OCI-LY1 (cell line): ENCODE results near the gene RANBP1.

Experiments used
- H2AFZ ChIP-seq: fragments of 200-600 bp; sonication (generic), shearing (Covaris generic); 2 replicates; pipeline ENCODE4 v1.6.0; 2014; ENCODE audit warnings: antibody characterized with exemption, mild to moderate bottlenecking, low read length
- H3F3A ChIP-seq: fragments of 200-600 bp; sonication (generic), shearing (Covaris generic); 2 replicates; pipeline ENCODE4 v1.6.0; 2014; ENCODE audit warnings: mild to moderate bottlenecking, antibody characterized with exemption, low read length, moderate library complexity; ENCODE audit not compliant: insufficient read depth
- H3K27ac ChIP-seq: fragments of 200-600 bp; sonication (generic); 2 replicates; pipeline ENCODE4 v1.5.1; 2014; ENCODE audit warnings: low read length, mixed run types, mild to moderate bottlenecking, low read depth; ENCODE audit not compliant: poor library complexity, severe bottlenecking
- H3K27me3 ChIP-seq: fragments of 200-600 bp; sonication (generic); 2 replicates; pipeline ENCODE4 v1.6.0; 2014; ENCODE audit warnings: antibody characterized with exemption, mild to moderate bottlenecking, low read length, moderate library complexity; ENCODE audit not compliant: insufficient read depth
- H3K36me3 ChIP-seq: fragments of 200-600 bp; sonication (generic); 2 replicates; pipeline ENCODE4 v1.6.1; 2014; ENCODE audit warnings: mild to moderate bottlenecking, antibody characterized with exemption, low read length, moderate library complexity, mixed read lengths; ENCODE audit not compliant: insufficient read depth
- H3K4me1 ChIP-seq: fragments of 200-600 bp; sonication (generic); 2 replicates; pipeline ENCODE4 v1.5.1; 2014; ENCODE audit warnings: mild to moderate bottlenecking, low read length, moderate library complexity; ENCODE audit not compliant: insufficient read depth, severe bottlenecking
- H3K4me2 ChIP-seq: fragments of 200-600 bp; sonication (generic), shearing (Covaris generic); 2 replicates; pipeline ENCODE4 v1.6.1; 2014; ENCODE audit warnings: low read length
- H3K4me3 ChIP-seq: fragments of 200-600 bp; sonication (generic); 2 replicates; pipeline ENCODE4 v1.5.1; 2014; ENCODE audit warnings: low read length, low read depth, mild to moderate bottlenecking, mixed read lengths; ENCODE audit not compliant: poor library complexity, severe bottlenecking
- H3K79me2 ChIP-seq: fragments of 200-600 bp; shearing (Covaris generic); 2 replicates; pipeline ENCODE4 v1.6.1; 2016; ENCODE audit warnings: mixed run types, low read length, mixed read lengths; ENCODE audit not compliant: insufficient read depth
- H3K9ac ChIP-seq: fragments of 200-600 bp; sonication (generic), shearing (Covaris generic); 2 replicates; pipeline ENCODE4 v1.6.1; 2014; ENCODE audit warnings: mild to moderate bottlenecking, low read length, mixed read lengths
- H3K9me2 ChIP-seq: fragments of 200-600 bp; sonication (generic), shearing (Covaris generic); 2 replicates; pipeline ENCODE4 v1.6.1; 2014; ENCODE audit warnings: low read depth, mild to moderate bottlenecking, low read length, mixed read lengths
- H3K9me3 ChIP-seq: fragments of 200-600 bp; shearing (Covaris generic); 2 replicates; pipeline ENCODE4 v1.6.1; 2014; ENCODE audit warnings: low read length, mixed read lengths
- H4K20me1 ChIP-seq: fragments of 200-600 bp; sonication (generic), shearing (Covaris generic); 2 replicates; pipeline ENCODE4 v1.6.0; 2016; ENCODE audit warnings: mild to moderate bottlenecking, low read length; ENCODE audit not compliant: insufficient read depth
- EZH2 ChIP-seq: fragments of 200-600 bp; sonication (generic), shearing (Covaris generic); IDR thresholded peaks from 2 replicates; pipeline ENCODE4 v1.8.0; 2017; ENCODE audit warnings: borderline replicate concordance, mixed run types, mild to moderate bottlenecking, antibody characterized with exemption, low read length, moderate library complexity, mixed read lengths
- TF ChIP-seq, protein P1 (sequence below): fragments of 200-600 bp; sonication (generic), shearing (Covaris generic); IDR thresholded peaks from 2 replicates; pipeline ENCODE4 v1.5.1; 2017; ENCODE audit warnings: mild to moderate bottlenecking, antibody characterized with exemption, low read length, moderate library complexity, mixed read lengths

Gene RANBP1

DNA sequence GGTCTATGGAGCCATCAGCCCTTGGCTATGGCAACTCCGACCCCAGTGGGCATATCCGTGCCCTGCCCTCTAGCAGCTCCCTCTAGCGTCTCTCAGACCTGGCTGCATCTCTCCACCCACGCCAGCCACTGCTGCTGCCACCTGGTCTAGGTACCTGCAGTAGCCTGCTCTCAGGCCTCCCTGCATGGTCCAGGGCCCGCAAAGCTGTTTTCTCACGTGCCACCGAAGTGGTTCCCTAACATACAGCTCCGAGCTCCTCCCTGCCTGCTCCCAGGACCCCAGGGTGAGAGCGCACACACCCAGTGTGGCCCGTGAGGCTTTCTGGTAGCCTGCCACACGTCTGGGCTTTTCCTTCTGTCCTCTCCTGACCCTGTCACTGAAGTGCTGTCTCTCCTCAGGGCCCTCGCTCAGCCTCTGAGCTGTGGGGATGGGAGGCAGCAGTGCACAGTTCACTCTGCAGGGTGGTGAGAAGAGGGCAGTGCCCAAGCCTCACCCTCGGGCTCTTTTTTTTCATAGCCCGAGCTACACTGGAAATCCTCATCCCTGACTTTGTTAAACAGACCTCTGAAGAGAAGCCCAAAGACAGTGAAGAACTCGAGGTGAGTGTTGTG, 21.6 kb upstream of the RANBP1 start:
- Histone ChIP-seq H3K9me2 (no peaks in the 10 kb centered on the region), H2AFZ (no peak overlapping the region), H3K79me2 (no peaks in the 10 kb centered on the region), H4K20me1 (no peaks in the 10 kb centered on the region), H3K9me3 (0 out of 2 replicates have a peak, but pooled peaks cover 3% of the 10 kb centered on the region), H3K36me3 (peaks cover 96% of the 10 kb centered on the region), H3K4me1 (no peaks in the 10 kb centered on the region), H3K9ac (no peak overlapping the region), H3F3A (no peaks in the 10 kb centered on the region), H3K4me3 (no peak overlapping the region), H3K4me2 (no peak overlapping the region), H3K27me3 (no peaks in the 10 kb centered on the region), H3K27ac (no peak overlapping the region)
- TF ChIP-seq, protein P1, sequence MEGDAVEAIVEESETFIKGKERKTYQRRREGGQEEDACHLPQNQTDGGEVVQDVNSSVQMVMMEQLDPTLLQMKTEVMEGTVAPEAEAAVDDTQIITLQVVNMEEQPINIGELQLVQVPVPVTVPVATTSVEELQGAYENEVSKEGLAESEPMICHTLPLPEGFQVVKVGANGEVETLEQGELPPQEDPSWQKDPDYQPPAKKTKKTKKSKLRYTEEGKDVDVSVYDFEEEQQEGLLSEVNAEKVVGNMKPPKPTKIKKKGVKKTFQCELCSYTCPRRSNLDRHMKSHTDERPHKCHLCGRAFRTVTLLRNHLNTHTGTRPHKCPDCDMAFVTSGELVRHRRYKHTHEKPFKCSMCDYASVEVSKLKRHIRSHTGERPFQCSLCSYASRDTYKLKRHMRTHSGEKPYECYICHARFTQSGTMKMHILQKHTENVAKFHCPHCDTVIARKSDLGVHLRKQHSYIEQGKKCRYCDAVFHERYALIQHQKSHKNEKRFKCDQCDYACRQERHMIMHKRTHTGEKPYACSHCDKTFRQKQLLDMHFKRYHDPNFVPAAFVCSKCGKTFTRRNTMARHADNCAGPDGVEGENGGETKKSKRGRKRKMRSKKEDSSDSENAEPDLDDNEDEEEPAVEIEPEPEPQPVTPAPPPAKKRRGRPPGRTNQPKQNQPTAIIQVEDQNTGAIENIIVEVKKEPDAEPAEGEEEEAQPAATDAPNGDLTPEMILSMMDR = no peak
- no peak for TF ChIP-seq EZH2

DNA sequence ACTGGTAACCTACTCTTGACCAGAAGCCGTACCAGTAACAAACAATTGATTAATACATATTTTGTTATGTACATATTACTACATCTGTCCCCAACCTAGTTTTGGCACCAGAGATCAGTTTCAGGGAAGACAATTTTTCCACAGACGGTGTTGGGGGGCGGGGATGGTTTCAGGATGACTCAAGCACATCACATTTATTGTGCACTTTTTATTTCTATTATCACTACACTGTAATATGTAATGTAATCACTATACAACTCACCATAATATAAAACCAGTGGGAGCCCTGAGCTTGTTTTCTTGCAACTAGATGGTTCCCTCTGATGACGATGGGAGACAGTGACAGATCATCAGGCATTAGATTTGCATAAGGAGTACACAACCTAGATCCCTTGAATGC, 20.4 kb upstream of the RANBP1 start:
- H4K20me1 ChIP-seq = no peaks in the 10 kb centered on the region
- peaks cover 95% of the 10 kb centered on the region for H3K36me3 ChIP-seq
- H3K4me2 ChIP-seq = no peak overlapping the region
- H3F3A ChIP-seq = no peaks in the 10 kb centered on the region
- no peak overlapping the region for H3K27ac ChIP-seq
- H3K9ac ChIP-seq = no peak overlapping the region
- no peaks in the 10 kb centered on the region for H3K9me2 ChIP-seq
- no peaks in the 10 kb centered on the region for H3K4me1 ChIP-seq
- no peaks in the 10 kb centered on the region for H3K27me3 ChIP-seq
- TF ChIP-seq EZH2 = no peak
- TF ChIP-seq, protein P1 = no peak
- H3K4me3 ChIP-seq = no peak overlapping the region
- H2AFZ ChIP-seq = no peak overlapping the region
- H3K79me2 ChIP-seq = no peaks in the 10 kb centered on the region
- H3K9me3 ChIP-seq = 0 out of 2 replicates have a peak, but pooled peaks cover 3% of the 10 kb centered on the region

DNA sequence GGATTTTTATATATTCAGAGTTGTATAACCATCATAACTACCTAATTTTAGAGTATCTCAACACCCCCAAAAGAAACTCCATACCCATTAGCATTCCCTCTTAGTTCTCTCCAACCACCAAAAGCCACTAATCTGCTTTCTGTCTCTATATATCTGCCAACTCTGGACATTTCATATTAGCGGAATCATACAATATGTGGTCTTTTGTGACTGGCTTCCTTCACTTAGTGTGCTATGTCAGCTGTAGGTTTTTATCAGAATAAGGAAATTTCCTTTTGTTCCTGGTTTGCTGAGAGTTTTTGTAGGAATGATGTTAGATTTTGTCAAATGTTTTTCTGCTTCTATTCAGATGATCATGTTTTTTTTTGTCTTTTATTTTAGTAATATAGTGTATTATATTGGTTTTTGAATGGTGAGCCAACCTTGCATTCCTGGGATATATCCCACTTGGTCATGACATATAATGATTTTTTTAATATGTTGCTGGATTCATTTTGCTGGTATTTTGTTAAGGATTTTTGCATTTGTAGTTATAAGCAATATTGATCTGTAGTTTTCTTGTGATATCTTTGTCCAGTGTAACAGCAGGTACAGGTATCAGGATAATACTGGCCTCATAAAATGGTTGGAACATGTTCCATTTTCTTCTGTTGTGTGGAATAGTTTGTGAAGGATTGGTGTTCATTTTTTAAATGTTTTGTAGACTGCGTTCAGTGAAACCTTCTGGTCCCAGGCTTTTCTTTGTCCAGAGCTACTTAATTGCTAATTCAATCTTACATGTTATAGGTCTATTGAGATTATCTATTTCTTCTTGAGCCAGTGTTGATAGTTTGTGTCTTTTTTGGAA, 19.1 kb upstream of the RANBP1 start:
- TF ChIP-seq, protein P1 = no peak
- no peak for TF ChIP-seq EZH2
- no peaks in the 10 kb centered on the region for H3F3A ChIP-seq
- H3K4me3 ChIP-seq = no peak overlapping the region
- no peaks in the 10 kb centered on the region for H4K20me1 ChIP-seq
- H3K27me3 ChIP-seq = no peaks in the 10 kb centered on the region
- no peak overlapping the region for H2AFZ ChIP-seq
- no peaks in the 10 kb centered on the region for H3K9me2 ChIP-seq
- peaks cover 94% of the 10 kb centered on the region for H3K36me3 ChIP-seq
- H3K9ac ChIP-seq = no peak overlapping the region
- H3K4me1 ChIP-seq = no peaks in the 10 kb centered on the region
- no peak overlapping the region for H3K4me2 ChIP-seq
- no peaks in the 10 kb centered on the region for H3K79me2 ChIP-seq
- no peak overlapping the region for H3K27ac ChIP-seq
- 0 out of 2 replicates have a peak, but pooled peaks cover 3% of the 10 kb centered on the region for H3K9me3 ChIP-seq
